ENCODE measurements around the gene COL27A1.

The COL27A1 gene

GRCh38 chr9:114138552-114138971 is 16.8 kb upstream of the COL27A1 start:
- Histone ChIP-seq H3K23ac (ENCODE audit: low read depth, low read length, poor library complexity) (no peak overlapping the region), H3K4me3 (ENCODE audit: low read length in 2 of 2) (no peak overlapping the region), H3K9ac (ENCODE audit: low read depth, low read length, poor library complexity) (peak overlapping the region; percentile 4), H3K4ac (ENCODE audit: low read length) (no peak overlapping the region), H3K4me1 (ENCODE audit: control insufficient read depth in 2 of 2, insufficient read depth in 1 of 2, low read depth in 1 of 2, low read length in 2 of 2) (no peaks in the 10 kb centered on the region), H4K91ac (ENCODE audit: low read depth, low read length, poor library complexity) (no peak overlapping the region), H3K36me3 (replicated peaks in 1 of 2; ENCODE audit: control insufficient read depth in 2 of 2, insufficient read depth in 2 of 2, low read length in 2 of 2) (no peaks in the 10 kb centered on the region), H2BK15ac (ENCODE audit: low read length) (peak overlapping the region; percentile 73), H3K18ac (ENCODE audit: low read length) (peak overlapping the region; percentile 23), H3K4me2 (ENCODE audit: insufficient read depth, low read length, poor library complexity, severe bottlenecking) (no peak overlapping the region), H2AK5ac (ENCODE audit: low read depth, low read length) (no peak overlapping the region), H2BK12ac (ENCODE audit: low read length) (no peak overlapping the region), H3K27ac (replicated peaks; ENCODE audit: low read length) (no peak overlapping the region), H3K14ac (ENCODE audit: low read length) (no peak overlapping the region), H3K9me3 (replicated peaks in 1 of 2; ENCODE audit: control insufficient read depth in 2 of 2, insufficient read depth in 1 of 2, low read depth in 1 of 2, low read length in 2 of 2) (peaks cover 0 to 5% of the 10 kb centered on the region in 2 donors), H3K79me1 (ENCODE audit: low read depth, low read length) (no peaks in the 10 kb centered on the region), H2BK120ac (ENCODE audit: low read depth, low read length) (no peak overlapping the region), H4K8ac (ENCODE audit: low read depth, low read length) (no peak overlapping the region), H3K27me3 (ENCODE audit: control insufficient read depth in 3 of 3, insufficient read depth in 3 of 3, low read depth in 1 of 3, low read length in 3 of 3) (peaks cover 0 to 55% (median 0%) of the 10 kb centered on the region in 3 experiments), H2AFZ (ENCODE audit: low read length) (no peak overlapping the region), H2BK5ac (ENCODE audit: low read length) (no peak overlapping the region)
- DNase-seq (ENCODE audit: low spot score), result no peak
- no CpG with 5 or more reads among the region's 8 CpGs for WGBS, 2 donors (ENCODE audit: extremely low coverage in 2 of 2, insufficient read length in 2 of 2, insufficient replicate concordance in 1 of 2)

GRCh38 chr9:114139071-114139470 is 16.3 kb upstream of the COL27A1 start:
- Histone ChIP-seq H3K4me1 (ENCODE audit: control insufficient read depth in 2 of 2, insufficient read depth in 1 of 2, low read depth in 1 of 2, low read length in 2 of 2) (no peaks in the 10 kb centered on the region), H3K4ac (ENCODE audit: low read length) (no peak overlapping the region), H3K18ac (ENCODE audit: low read length) (no peak overlapping the region), H4K91ac (ENCODE audit: low read depth, low read length, poor library complexity) (no peak overlapping the region), H3K14ac (ENCODE audit: low read length) (no peak overlapping the region), H3K23ac (ENCODE audit: low read depth, low read length, poor library complexity) (peak overlapping the region; percentile 8), H3K79me1 (ENCODE audit: low read depth, low read length) (no peaks in the 10 kb centered on the region), H2BK12ac (ENCODE audit: low read length) (no peak overlapping the region), H3K4me2 (ENCODE audit: insufficient read depth, low read length, poor library complexity, severe bottlenecking) (no peak overlapping the region), H3K27me3 (ENCODE audit: control insufficient read depth in 3 of 3, insufficient read depth in 3 of 3, low read depth in 1 of 3, low read length in 3 of 3) (peaks cover 0 to 55% (median 0%) of the 10 kb centered on the region in 3 experiments), H3K36me3 (replicated peaks in 1 of 2; ENCODE audit: control insufficient read depth in 2 of 2, insufficient read depth in 2 of 2, low read length in 2 of 2) (no peaks in the 10 kb centered on the region), H2BK15ac (ENCODE audit: low read length) (no peak overlapping the region), H2AK5ac (ENCODE audit: low read depth, low read length) (peak overlapping the region; percentile 5), H3K4me3 (ENCODE audit: low read length in 2 of 2) (no peak overlapping the region), H2BK5ac (ENCODE audit: low read length) (no peak overlapping the region), H3K9me3 (replicated peaks in 1 of 2; ENCODE audit: control insufficient read depth in 2 of 2, insufficient read depth in 1 of 2, low read depth in 1 of 2, low read length in 2 of 2) (peaks cover 0 to 5% of the 10 kb centered on the region in 2 donors), H2BK120ac (ENCODE audit: low read depth, low read length) (no peak overlapping the region), H2AFZ (ENCODE audit: low read length) (no peak overlapping the region), H4K8ac (ENCODE audit: low read depth, low read length) (no peak overlapping the region), H3K27ac (replicated peaks; ENCODE audit: low read length) (no peak overlapping the region), H3K9ac (ENCODE audit: low read depth, low read length, poor library complexity) (no peak overlapping the region)
- no peak for DNase-seq (ENCODE audit: low spot score)
- no CpG with 5 or more reads among the region's 5 CpGs for WGBS, 2 donors (ENCODE audit: extremely low coverage in 2 of 2, insufficient read length in 2 of 2, insufficient replicate concordance in 1 of 2)

GRCh38 chr9:114140401-114140800 is 14.9 kb upstream of the COL27A1 start:
- Histone ChIP-seq H3K23ac (ENCODE audit: low read depth, low read length, poor library complexity) (no peak overlapping the region), H2AFZ (ENCODE audit: low read length) (no peak overlapping the region), H3K27me3 (ENCODE audit: control insufficient read depth in 3 of 3, insufficient read depth in 3 of 3, low read depth in 1 of 3, low read length in 3 of 3) (peaks cover 0 to 52% (median 0%) of the 10 kb centered on the region in 3 experiments), H2AK5ac (ENCODE audit: low read depth, low read length) (no peak overlapping the region), H3K4ac (ENCODE audit: low read length) (no peak overlapping the region), H3K14ac (ENCODE audit: low read length) (no peak overlapping the region), H2BK12ac (ENCODE audit: low read length) (no peak overlapping the region), H3K4me3 (ENCODE audit: low read length in 2 of 2) (no peak overlapping the region), H3K36me3 (replicated peaks in 1 of 2; ENCODE audit: control insufficient read depth in 2 of 2, insufficient read depth in 2 of 2, low read length in 2 of 2) (no peaks in the 10 kb centered on the region), H3K9ac (ENCODE audit: low read depth, low read length, poor library complexity) (no peak overlapping the region), H2BK120ac (ENCODE audit: low read depth, low read length) (no peak overlapping the region), H2BK5ac (ENCODE audit: low read length) (no peak overlapping the region), H4K8ac (ENCODE audit: low read depth, low read length) (no peak overlapping the region), H3K27ac (replicated peaks; ENCODE audit: low read length) (no peak overlapping the region), H2BK15ac (ENCODE audit: low read length) (no peak overlapping the region), H3K9me3 (replicated peaks in 1 of 2; ENCODE audit: control insufficient read depth in 2 of 2, insufficient read depth in 1 of 2, low read depth in 1 of 2, low read length in 2 of 2) (peaks cover 0 to 5% of the 10 kb centered on the region in 2 donors), H3K79me1 (ENCODE audit: low read depth, low read length) (no peaks in the 10 kb centered on the region), H4K91ac (ENCODE audit: low read depth, low read length, poor library complexity) (no peak overlapping the region), H3K4me1 (ENCODE audit: control insufficient read depth in 2 of 2, insufficient read depth in 1 of 2, low read depth in 1 of 2, low read length in 2 of 2) (no peaks in the 10 kb centered on the region), H3K18ac (ENCODE audit: low read length) (no peak overlapping the region), H3K4me2 (ENCODE audit: insufficient read depth, low read length, poor library complexity, severe bottlenecking) (no peak overlapping the region)
- DNase-seq (ENCODE audit: low spot score), result no peak
- WGBS, 2 donors (ENCODE audit: extremely low coverage in 2 of 2, insufficient read length in 2 of 2, insufficient replicate concordance in 1 of 2), result no CpG with 5 or more reads among the region's 2 CpGs

GRCh38 chr9:114140850-114141249 is 14.5 kb upstream of the COL27A1 start:
- Histone ChIP-seq H3K79me1 (ENCODE audit: low read depth, low read length) (no peaks in the 10 kb centered on the region), H3K36me3 (replicated peaks in 1 of 2; ENCODE audit: control insufficient read depth in 2 of 2, insufficient read depth in 2 of 2, low read length in 2 of 2) (no peaks in the 10 kb centered on the region), H2AFZ (ENCODE audit: low read length) (no peak overlapping the region), H2BK120ac (ENCODE audit: low read depth, low read length) (no peak overlapping the region), H3K4me1 (ENCODE audit: control insufficient read depth in 2 of 2, insufficient read depth in 1 of 2, low read depth in 1 of 2, low read length in 2 of 2) (no peaks in the 10 kb centered on the region), H3K4me2 (ENCODE audit: insufficient read depth, low read length, poor library complexity, severe bottlenecking) (no peak overlapping the region), H3K23ac (ENCODE audit: low read depth, low read length, poor library complexity) (no peak overlapping the region), H3K27me3 (ENCODE audit: control insufficient read depth in 3 of 3, insufficient read depth in 3 of 3, low read depth in 1 of 3, low read length in 3 of 3) (peaks cover 0 to 53% (median 0%) of the 10 kb centered on the region in 3 experiments), H2BK5ac (ENCODE audit: low read length) (no peak overlapping the region), H2AK5ac (ENCODE audit: low read depth, low read length) (no peak overlapping the region), H3K4ac (ENCODE audit: low read length) (no peak overlapping the region), H3K14ac (ENCODE audit: low read length) (no peak overlapping the region), H2BK15ac (ENCODE audit: low read length) (no peak overlapping the region), H2BK12ac (ENCODE audit: low read length) (no peak overlapping the region), H3K9ac (ENCODE audit: low read depth, low read length, poor library complexity) (no peak overlapping the region), H4K91ac (ENCODE audit: low read depth, low read length, poor library complexity) (no peak overlapping the region), H4K8ac (ENCODE audit: low read depth, low read length) (no peak overlapping the region), H3K4me3 (ENCODE audit: low read length in 2 of 2) (no peak overlapping the region), H3K18ac (ENCODE audit: low read length) (no peak overlapping the region), H3K27ac (replicated peaks; ENCODE audit: low read length) (no peak overlapping the region), H3K9me3 (replicated peaks in 1 of 2; ENCODE audit: control insufficient read depth in 2 of 2, insufficient read depth in 1 of 2, low read depth in 1 of 2, low read length in 2 of 2) (peaks cover 0 to 5% of the 10 kb centered on the region in 2 donors)
- no CpG with 5 or more reads among the region's 4 CpGs for WGBS, 2 donors (ENCODE audit: extremely low coverage in 2 of 2, insufficient read length in 2 of 2, insufficient replicate concordance in 1 of 2)
- DNase-seq (ENCODE audit: low spot score), result no peak

All from neuronal stem cell (in vitro differentiated cells).